Neural progenitor cell (in vitro differentiated cells): Measurements from ENCODE around the gene OR2V2. TPM values are rescaled to one million over a fixed set of nuclear protein-coding genes. Genes with fewer than 3 reads are reported as not detected.

Experiments
- DNase-seq: peaks from one replicate; pipeline ENCODE4 v3.0.0-alpha.2; 2016; ENCODE audit warnings: low spot score
- H2AFZ ChIP-seq: fragments of 200-600 bp; sonication (generic); replicated peaks from 2 replicates; pipeline ENCODE4 v1.6.1; 2016; ENCODE audit warnings: antibody characterized with exemption
- H3F3A ChIP-seq: fragments of 200-600 bp; sonication (generic); 2 replicates; pipeline ENCODE4 v1.6.1; 2016; ENCODE audit warnings: antibody characterized with exemption, low read depth
- H3K27ac ChIP-seq: fragments of 200-600 bp; sonication (generic); 2 replicates; pipeline ENCODE4 v1.5.1; 2016; ENCODE audit warnings: mild to moderate bottlenecking
- H3K27me3 ChIP-seq: fragments of 200-600 bp; sonication (generic); 2 replicates; pipeline ENCODE4 v1.6.1; 2016; ENCODE audit warnings: mild to moderate bottlenecking, moderate library complexity
- H3K36me3 ChIP-seq: fragments of 200-600 bp; sonication (generic); 2 replicates; pipeline ENCODE4 v1.5.1; 2016
- H3K4me1 ChIP-seq: fragments of 200-600 bp; sonication (generic); 2 replicates; pipeline ENCODE4 v1.6.1; 2016; ENCODE audit warnings: mixed run types
- H3K4me2 ChIP-seq: fragments of 200-600 bp; sonication (generic); 2 replicates; pipeline ENCODE4 v1.6.1; 2016
- H3K4me3 ChIP-seq: fragments of 200-600 bp; sonication (generic); 2 replicates; pipeline ENCODE4 v1.5.1; 2016
- H3K79me2 ChIP-seq: fragments of 200-600 bp; sonication (generic); 2 replicates; pipeline ENCODE4 v1.6.1; 2016; ENCODE audit warnings: low read depth
- H3K9ac ChIP-seq: fragments of 200-600 bp; sonication (generic); 2 replicates; pipeline ENCODE4 v1.6.1; 2016
- H3K9me3 ChIP-seq: fragments of 200-600 bp; sonication (generic); 2 replicates; pipeline ENCODE4 v1.5.1; 2016; ENCODE audit warnings: low read depth
- H4K20me1 ChIP-seq: fragments of 200-600 bp; sonication (generic); 2 replicates; pipeline ENCODE4 v1.6.1; 2016; ENCODE audit warnings: low read depth
- H3K27ac Mint-ChIP-seq: 3 replicates; pipeline ENCODE4 v1.8.0; 2021; ENCODE audit warnings: mixed read lengths
- H3K27me3 Mint-ChIP-seq: 2 replicates; pipeline ENCODE4 v1.8.0; 2022; ENCODE audit warnings: low read depth, mild to moderate bottlenecking, inconsistent platforms, moderate library complexity, mixed read lengths; ENCODE audit not compliant: insufficient read depth
- H3K36me3 Mint-ChIP-seq: 3 replicates; pipeline ENCODE4 v1.8.0; 2021; ENCODE audit warnings: mixed read lengths
- H3K4me1 Mint-ChIP-seq: 3 replicates; pipeline ENCODE4 v1.8.0; 2021; ENCODE audit warnings: mixed read lengths
- H3K4me3 Mint-ChIP-seq: 3 replicates; pipeline ENCODE4 v1.8.0; 2021; ENCODE audit warnings: mild to moderate bottlenecking, moderate library complexity, mixed read lengths
- H3K9me3 Mint-ChIP-seq: 3 replicates; pipeline ENCODE4 v1.8.0; 2020; ENCODE audit warnings: mixed read lengths
- EZH2 ChIP-seq: fragments of 200-600 bp; sonication (generic); IDR thresholded peaks from 2 replicates; pipeline ENCODE4 v1.6.1; 2017; ENCODE audit warnings: antibody characterized with exemption, mild to moderate bottlenecking, moderate library complexity
- EZH2phosphoT487 ChIP-seq: fragments of 200-600 bp; sonication (generic); IDR thresholded peaks from 2 replicates; pipeline ENCODE4 v1.6.1; 2017; ENCODE audit warnings: antibody characterized with exemption
- total RNA-seq: library from RNA; depleted of rRNA; stranded (reverse); fragments of >200 nt; gene quantifications from 2 replicates; pipeline ENCODE4 v1.2.3, GENCODE V29; 2015; ENCODE audit warnings: low replicate concordance
- TF ChIP-seq, protein P1 (sequence below): fragments of 200-600 bp; sonication (generic); IDR thresholded peaks from 2 replicates; pipeline ENCODE4 v1.5.1; 2017; ENCODE audit warnings: antibody characterized with exemption, mild to moderate bottlenecking

Gene OR2V2
- total RNA-seq, 1 donor from 2014 or later = not detected

DNA sequence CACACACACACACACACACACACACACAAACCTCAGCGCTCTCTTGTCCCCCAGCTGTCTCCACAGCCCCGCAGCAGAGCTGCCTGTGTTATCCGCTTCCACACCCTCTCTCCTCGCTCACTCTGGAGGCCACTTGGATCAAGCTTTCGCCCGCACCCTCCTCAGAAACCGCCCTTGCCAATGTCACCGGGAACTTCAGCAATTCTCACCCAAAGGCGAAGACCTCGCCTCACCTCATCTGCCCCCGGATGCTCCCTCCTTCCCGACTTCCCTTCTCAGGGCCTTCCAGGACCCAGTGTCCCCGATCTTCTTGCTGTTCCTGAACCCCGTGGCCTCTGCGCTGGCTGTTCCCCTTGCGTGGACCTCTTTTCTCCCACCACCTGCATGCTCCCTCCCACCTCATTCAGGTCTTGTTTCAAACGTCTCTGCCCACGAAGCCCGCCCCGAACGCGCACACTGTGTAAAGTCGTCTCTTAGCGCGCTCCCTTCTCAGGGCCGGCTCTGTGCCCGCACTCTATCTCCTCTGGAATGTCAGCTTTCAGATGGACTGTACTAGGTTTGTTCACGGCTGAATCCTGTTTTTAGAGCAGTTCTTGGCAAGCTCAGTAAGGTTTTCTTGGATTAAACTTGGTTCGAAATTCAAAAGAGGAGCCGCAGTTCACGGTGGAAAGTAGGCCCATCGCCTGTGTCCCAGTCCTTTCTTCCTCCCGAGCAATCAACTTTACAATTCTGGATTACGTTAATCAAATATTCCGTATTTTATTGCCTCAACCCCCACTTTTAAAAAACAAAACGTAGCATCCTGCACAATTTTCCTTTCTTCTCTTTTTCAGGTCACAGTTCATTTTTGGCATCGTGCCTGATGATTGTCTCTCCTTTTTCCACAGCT is 58.6 kb downstream of the OR2V2 start:
- Mint-ChIP-seq H3K9me3 (peaks cover 17% of the 10 kb centered on the region), H3K27me3 (peaks cover 60% of the 10 kb centered on the region), H3K4me3 (peak overlapping the region; percentile 97), H3K4me1 (peaks cover 25% of the 10 kb centered on the region), H3K36me3 (peaks cover 11% of the 10 kb centered on the region), H3K27ac (peak overlapping the region; percentile 99)
- Histone ChIP-seq H3K9me3 (no peaks in the 10 kb centered on the region), H3K79me2 (no peaks in the 10 kb centered on the region), H2AFZ (peak overlapping the region; percentile 84), H3K9ac (no peak overlapping the region), H3F3A (peaks cover 36% of the 10 kb centered on the region), H3K27ac (no peak overlapping the region), H3K36me3 (no peaks in the 10 kb centered on the region), H3K4me2 (peak overlapping the region; percentile 91), H3K4me3 (peak overlapping the region; percentile 83), H3K4me1 (peaks cover 9% of the 10 kb centered on the region), H4K20me1 (peaks cover 23% of the 10 kb centered on the region), H3K27me3 (peaks cover 65% of the 10 kb centered on the region)
- TF ChIP-seq, protein P1, sequence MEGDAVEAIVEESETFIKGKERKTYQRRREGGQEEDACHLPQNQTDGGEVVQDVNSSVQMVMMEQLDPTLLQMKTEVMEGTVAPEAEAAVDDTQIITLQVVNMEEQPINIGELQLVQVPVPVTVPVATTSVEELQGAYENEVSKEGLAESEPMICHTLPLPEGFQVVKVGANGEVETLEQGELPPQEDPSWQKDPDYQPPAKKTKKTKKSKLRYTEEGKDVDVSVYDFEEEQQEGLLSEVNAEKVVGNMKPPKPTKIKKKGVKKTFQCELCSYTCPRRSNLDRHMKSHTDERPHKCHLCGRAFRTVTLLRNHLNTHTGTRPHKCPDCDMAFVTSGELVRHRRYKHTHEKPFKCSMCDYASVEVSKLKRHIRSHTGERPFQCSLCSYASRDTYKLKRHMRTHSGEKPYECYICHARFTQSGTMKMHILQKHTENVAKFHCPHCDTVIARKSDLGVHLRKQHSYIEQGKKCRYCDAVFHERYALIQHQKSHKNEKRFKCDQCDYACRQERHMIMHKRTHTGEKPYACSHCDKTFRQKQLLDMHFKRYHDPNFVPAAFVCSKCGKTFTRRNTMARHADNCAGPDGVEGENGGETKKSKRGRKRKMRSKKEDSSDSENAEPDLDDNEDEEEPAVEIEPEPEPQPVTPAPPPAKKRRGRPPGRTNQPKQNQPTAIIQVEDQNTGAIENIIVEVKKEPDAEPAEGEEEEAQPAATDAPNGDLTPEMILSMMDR = no peak
- peak; percentile 66 for TF ChIP-seq EZH2phosphoT487
- peak; percentile 72 for TF ChIP-seq EZH2
- DNase-seq = peak; percentile 66

DNA sequence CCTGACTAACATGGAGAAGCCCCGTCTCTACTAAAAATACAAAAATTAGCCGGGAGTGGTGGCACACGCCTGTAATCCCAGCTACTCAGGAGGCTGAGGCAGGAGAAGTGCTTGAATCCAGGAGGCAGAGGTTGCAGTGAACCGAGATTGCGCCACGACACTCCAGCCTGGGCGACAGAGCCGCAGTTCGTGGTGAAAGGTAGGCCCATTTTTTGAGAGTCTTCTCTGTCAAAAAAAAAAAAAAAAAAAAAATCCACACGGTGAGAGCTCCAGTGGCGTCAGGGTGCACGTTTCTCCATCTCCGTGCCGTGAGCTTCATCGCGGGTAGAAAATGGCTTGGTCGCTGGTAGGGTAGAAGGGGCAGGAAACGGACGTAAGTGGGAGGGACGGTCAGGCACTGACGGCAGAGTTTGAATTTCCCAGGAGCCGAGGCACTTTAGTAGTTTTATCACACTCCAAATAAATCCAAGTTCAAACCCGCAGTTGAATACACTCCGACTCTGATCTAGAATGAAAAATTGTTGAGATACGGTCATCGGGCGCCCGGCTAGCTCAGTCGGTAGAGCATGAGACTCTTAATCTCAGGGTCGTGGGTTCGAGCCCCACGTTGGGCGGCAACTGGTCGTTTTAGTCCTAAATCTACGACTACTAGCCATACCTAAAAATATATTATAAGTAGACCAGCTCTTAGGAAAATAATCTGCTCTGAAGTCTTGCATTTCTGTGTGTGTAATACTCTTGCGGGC is 60.0 kb downstream of the OR2V2 start:
- peaks cover 65% of the 10 kb centered on the region for H3K27me3 ChIP-seq
- H3K9ac ChIP-seq = no peak overlapping the region

DNA sequence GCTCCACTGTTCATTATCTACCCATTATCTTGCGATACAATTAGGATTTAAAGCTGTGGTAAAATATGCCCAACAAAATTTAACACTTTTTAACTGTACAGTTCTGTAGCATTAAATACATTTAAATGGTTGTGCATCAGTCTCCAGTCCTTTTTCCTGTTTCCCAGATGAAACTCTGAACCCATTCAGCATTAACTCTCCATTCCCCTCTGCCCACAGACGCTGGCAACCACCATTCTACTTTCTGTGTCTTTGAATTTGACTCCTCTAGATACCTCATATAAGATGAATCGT is 60.5 kb downstream of the OR2V2 start:
- TF ChIP-seq EZH2phosphoT487 (no peak), EZH2 (no peak)
- TF ChIP-seq, protein P1 = no peak
- Mint-ChIP-seq H3K27ac (no peak overlapping the region), H3K9me3 (peaks cover 17% of the 10 kb centered on the region), H3K36me3 (peaks cover 11% of the 10 kb centered on the region), H3K4me3 (peak overlapping the region; percentile 97), H3K27me3 (peaks cover 55% of the 10 kb centered on the region), H3K4me1 (peaks cover 25% of the 10 kb centered on the region)
- Histone ChIP-seq H3K79me2 (no peaks in the 10 kb centered on the region), H3K4me3 (peak overlapping the region; percentile 83), H3K27ac (no peak overlapping the region), H3K9me3 (no peaks in the 10 kb centered on the region), H2AFZ (no peak overlapping the region), H4K20me1 (peaks cover 23% of the 10 kb centered on the region), H3K27me3 (peaks cover 65% of the 10 kb centered on the region), H3K4me2 (peak overlapping the region; percentile 67), H3K9ac (no peak overlapping the region), H3K36me3 (no peaks in the 10 kb centered on the region), H3K4me1 (peaks cover 9% of the 10 kb centered on the region), H3F3A (peaks cover 34% of the 10 kb centered on the region)
- no peak for DNase-seq

More for the DNA sequence above, 60.0 kb downstream of the OR2V2 start:
- Histone ChIP-seq H3K4me2 (peak overlapping the region; percentile 67), H3K79me2 (no peaks in the 10 kb centered on the region), H2AFZ (peak overlapping the region; percentile 74), H4K20me1 (peaks cover 23% of the 10 kb centered on the region), H3K27ac (no peak overlapping the region), H3K9me3 (no peaks in the 10 kb centered on the region), H3K4me1 (peaks cover 9% of the 10 kb centered on the region), H3K4me3 (peak overlapping the region; percentile 83), H3K36me3 (no peaks in the 10 kb centered on the region), H3F3A (peaks cover 36% of the 10 kb centered on the region)
- Mint-ChIP-seq H3K27ac (peak overlapping the region; percentile 99), H3K4me3 (peak overlapping the region; percentile 97), H3K27me3 (peaks cover 57% of the 10 kb centered on the region), H3K4me1 (peaks cover 25% of the 10 kb centered on the region), H3K36me3 (peaks cover 11% of the 10 kb centered on the region), H3K9me3 (peaks cover 17% of the 10 kb centered on the region)
- TF ChIP-seq EZH2 = no peak
- TF ChIP-seq, protein P1 = no peak
- TF ChIP-seq EZH2phosphoT487 = no peak
- peak; percentile 73 for DNase-seq

Other genes starting within 250 kb of the OR2V2 start
- 0.22 and 0.34 TPM in 2 replicates for gene BTNL8, start 248.4 kb upstream of the OR2V2 start, total RNA-seq
- gene BTNL3, start 158.7 kb upstream of the OR2V2 start, total RNA-seq = 0.34 TPM in 1 of 2 replicates, not detected in the other
- 0.24 and 0.56 TPM in 2 replicates for gene BTNL9, start 107.3 kb upstream of the OR2V2 start, total RNA-seq
- not detected in 2 replicates for gene OR2V1, start 16.4 kb upstream of the OR2V2 start, total RNA-seq
- gene TRIM7, start 57.6 kb downstream of the OR2V2 start, total RNA-seq = not detected in 2 replicates
- 8.1 and 24.2 TPM in 2 replicates for gene TRIM41, start 75.7 kb downstream of the OR2V2 start, total RNA-seq
- 2,816 and 3,567 TPM in 2 replicates for gene RACK1, start 96.3 kb downstream of the OR2V2 start, total RNA-seq
- gene TRIM52, start 113.6 kb downstream of the OR2V2 start, total RNA-seq = 7.9 and 9.4 TPM in 2 replicates
- gene OR4F3, start 219.7 kb downstream of the OR2V2 start, total RNA-seq = not detected in 2 replicates